H1 (cell line): ENCODE measurements around the gene ACTBL2. TPM values are rescaled to one million over a fixed set of nuclear protein-coding genes. Genes with fewer than 3 reads are reported as not detected.

ENCODE experiments used
- CTCF ChIA-PET: fragments of 300-600 bp; sonication (Branson Sonifier 250); formaldehyde crosslinking; loops from one replicate; lab custom pipeline; 2021; ENCODE audit not compliant: partially characterized antibody; lab: Charles Lee
- POLR2A ChIA-PET: fragments of 300-600 bp; sonication (Branson Sonifier 250); formaldehyde crosslinking; loops from one replicate; lab custom pipeline; 2021; ENCODE audit warnings: inconsistent platforms; ENCODE audit not compliant: partially characterized antibody; lab: Charles Lee
- DNase-seq, 2 experiments: peaks; one replicate each; pipeline versions ENCODE4 v3.0.0 to v3.0.0-alpha.2; 2010 to 2022; ENCODE audit warnings: low spot score in 2 of 2, low read depth in 1 of 2, mixed read lengths in 1 of 2
- FAIRE-seq: peaks from 2 replicates; lab custom pipeline; 2011; peaks lifted over from hg19 to GRCh38; lab: Jason Lieb, UNC
- H2AFZ ChIP-seq: 2 replicates; pipeline ENCODE4 v1.8.1; 2012; ENCODE audit warnings: low read length, inconsistent platforms
- H2AK5ac ChIP-seq: 2 replicates; pipeline ENCODE4 v1.6.1; 2013; ENCODE audit warnings: low read depth, low read length
- H2BK120ac ChIP-seq: replicated peaks from 2 replicates; pipeline ENCODE3; 2013; ENCODE audit warnings: low read depth, low read length, inconsistent platforms
- H2BK12ac ChIP-seq: 2 replicates; pipeline ENCODE4 v1.6.1; 2013; ENCODE audit warnings: low read depth, low read length
- H2BK15ac ChIP-seq: 2 replicates; pipeline ENCODE4 v1.6.1; 2013; ENCODE audit warnings: low read length
- H2BK20ac ChIP-seq: 2 replicates; pipeline ENCODE4 v1.6.1; 2013; ENCODE audit warnings: low read length
- H2BK5ac ChIP-seq: 2 replicates; pipeline ENCODE4 v1.6.1; 2013; ENCODE audit warnings: low read depth, low read length
- H3K14ac ChIP-seq: 2 replicates; pipeline ENCODE4 v1.6.1; 2013; ENCODE audit warnings: inconsistent platforms; ENCODE audit not compliant: insufficient read length
- H3K18ac ChIP-seq: 2 replicates; pipeline ENCODE4 v1.6.1; 2013; ENCODE audit warnings: low read length; ENCODE audit errors: extremely low read depth
- H3K23ac ChIP-seq: 2 replicates; pipeline ENCODE4 v1.6.1; 2013; ENCODE audit warnings: inconsistent platforms; ENCODE audit not compliant: insufficient read length
- H3K23me2 ChIP-seq: 2 replicates; pipeline ENCODE4 v1.6.1; 2013; ENCODE audit warnings: low read depth, low read length
- H3K27ac ChIP-seq: 2 replicates; pipeline ENCODE4 v1.6.1; 2011; ENCODE audit warnings: low read depth, low read length, inconsistent platforms
- H3K27me3 ChIP-seq, 4 experiments: replicated peaks in 1 of 4; 1 replicate in 1 of 4; 2 replicates in 3 of 4; pipeline versions ENCODE4 v1.6.1 to v1.8.1; 2011 to 2013; ENCODE audit warnings: low read length in 3 of 4, mild to moderate bottlenecking in 3 of 4, inconsistent platforms in 2 of 4, mixed read lengths in 2 of 4, moderate library complexity in 1 of 4; ENCODE audit not compliant: control insufficient read depth in 3 of 4, insufficient read depth in 3 of 4; ENCODE audit errors: extremely low read depth in 1 of 4
- H3K36me3 ChIP-seq, 4 experiments: 2 replicates each; pipeline versions ENCODE4 v1.6.1 to v1.8.1; 2011 to 2013; ENCODE audit warnings: mild to moderate bottlenecking in 4 of 4, low read length in 3 of 4, moderate library complexity in 2 of 4, control low read depth in 1 of 4, inconsistent platforms in 1 of 4; ENCODE audit not compliant: insufficient read depth in 4 of 4, control insufficient read depth in 2 of 4
- H3K4ac ChIP-seq: replicated peaks from 2 replicates; pipeline ENCODE3; 2013; ENCODE audit warnings: low read length, low read depth, mixed read lengths, inconsistent platforms; ENCODE audit not compliant: insufficient read length
- H3K4me1 ChIP-seq, 4 experiments: replicated peaks in 1 of 4; 1 replicate in 1 of 4; 2 replicates in 3 of 4; pipeline versions ENCODE4 v1.6.1 to v1.8.1; 2011 to 2013; ENCODE audit warnings: low read length in 3 of 4, inconsistent platforms in 2 of 4, mixed read lengths in 1 of 4; ENCODE audit not compliant: insufficient read depth in 4 of 4, control insufficient read depth in 3 of 4
- H3K4me2 ChIP-seq, 2 experiments: 2 replicates each; pipeline versions ENCODE4 v1.6.1 to v1.8.1; 2011 to 2013; ENCODE audit warnings: low read depth in 2 of 2, low read length in 2 of 2, control low read depth in 1 of 2, inconsistent platforms in 1 of 2, mild to moderate bottlenecking in 1 of 2; ENCODE audit not compliant: insufficient read depth in 1 of 2
- H3K4me3 ChIP-seq, 4 experiments: fragments of 200-600, 300-600 bp in 1 of 4; sonication (generic), shearing (Covaris generic), sonication (Bioruptor Twin) in 1 of 4; 2 replicates each; pipeline versions ENCODE4 v1.5.1 to v1.8.1; 2011 to 2016; ENCODE audit warnings: low read length in 4 of 4, low read depth in 3 of 4, control low read depth in 2 of 4, inconsistent platforms in 2 of 4, mild to moderate bottlenecking in 2 of 4, mixed read lengths in 1 of 4, moderate library complexity in 1 of 4; ENCODE audit not compliant: insufficient read depth in 2 of 4; ENCODE audit errors: extremely low read depth in 1 of 4
- H3K56ac ChIP-seq: replicated peaks from 2 replicates; pipeline ENCODE3; 2013; ENCODE audit warnings: low read depth, mild to moderate bottlenecking, mixed read lengths, low read length, inconsistent platforms; ENCODE audit not compliant: insufficient read length
- H3K79me1 ChIP-seq: 2 replicates; pipeline ENCODE4 v1.6.1; 2013; ENCODE audit warnings: low read depth, low read length, control low read depth
- H3K79me2 ChIP-seq, 2 experiments: 2 replicates each; pipeline versions ENCODE4 v1.6.1 to v1.8.1; 2012 to 2013; ENCODE audit warnings: low read length in 2 of 2, mild to moderate bottlenecking in 2 of 2, inconsistent platforms in 1 of 2; ENCODE audit not compliant: insufficient read depth in 2 of 2, control insufficient read depth in 1 of 2
- H3K9ac ChIP-seq, 4 experiments: replicated peaks in 1 of 4; 1 replicate in 1 of 4; 2 replicates in 3 of 4; pipeline versions ENCODE4 v1.6.1 to v1.8.1; 2011 to 2013; ENCODE audit warnings: low read depth in 3 of 4, low read length in 3 of 4, control low read depth in 2 of 4, mild to moderate bottlenecking in 2 of 4, moderate library complexity in 2 of 4, inconsistent platforms in 1 of 4; ENCODE audit errors: extremely low read depth in 1 of 4
- H3K9me3 ChIP-seq, 2 experiments: 2 replicates each; pipeline versions ENCODE4 v1.6.1 to v1.8.1; 2012 to 2013; ENCODE audit warnings: mild to moderate bottlenecking in 2 of 2, moderate library complexity in 2 of 2, control low read depth in 1 of 2, inconsistent platforms in 1 of 2, low read depth in 1 of 2, low read length in 1 of 2, mixed read lengths in 1 of 2; ENCODE audit not compliant: insufficient read depth in 2 of 2
- H4K20me1 ChIP-seq, 2 experiments: replicated peaks in 1 of 2; 2 replicates each; pipeline versions ENCODE3 to v1.8.1; 2011 to 2013; ENCODE audit warnings: inconsistent platforms in 2 of 2, low read length in 2 of 2, mild to moderate bottlenecking in 1 of 2; ENCODE audit not compliant: insufficient read depth in 2 of 2, control insufficient read depth in 1 of 2
- H4K5ac ChIP-seq: 2 replicates; pipeline ENCODE4 v1.6.1; 2013; ENCODE audit warnings: low read length, low read depth, mixed read lengths, inconsistent platforms; ENCODE audit not compliant: insufficient read length
- H4K8ac ChIP-seq: 2 replicates; pipeline ENCODE4 v1.8.0; 2013; ENCODE audit warnings: mild to moderate bottlenecking, moderate library complexity, low read length, inconsistent platforms; ENCODE audit not compliant: insufficient read depth; ENCODE audit errors: extremely low read depth
- H4K91ac ChIP-seq: replicated peaks from 2 replicates; pipeline ENCODE3; 2013; ENCODE audit warnings: low read length, mixed read lengths, inconsistent platforms; ENCODE audit not compliant: insufficient read length
- CHD2 ChIP-seq: IDR thresholded peaks from 2 replicates; pipeline ENCODE4 v1.6.1; 2012; ENCODE audit warnings: low read length, improper control_type of control experiment
- KDM1A ChIP-seq: fragments of 200-600, 300-600 bp; sonication (generic); IDR thresholded peaks from 2 replicates; pipeline ENCODE4 v1.7.1; 2016; ENCODE audit warnings: mild to moderate bottlenecking, low read length, borderline replicate concordance
- SIN3A ChIP-seq, 2 experiments: IDR thresholded peaks in 1 of 2; conservative IDR thresholded peaks in 1 of 2; 2 replicates each; pipeline ENCODE4 v1.6.1; 2011 to 2012; ENCODE audit warnings: low read length in 2 of 2, improper control_type of control experiment in 1 of 2, low read depth in 1 of 2, mild to moderate bottlenecking in 1 of 2
- SP1 ChIP-seq: IDR thresholded peaks from 2 replicates; pipeline ENCODE4 v1.6.1; 2011; ENCODE audit warnings: low read depth, low read length
- WGBS, 2 experiments: shearing (Covaris generic) in 1 of 2; methylation state at CpG; one replicate each; pipeline versions ENCODE4 v1.1.6 to v1.1.7; 2013 to 2015; ENCODE audit warnings: low lambda C conversion rate in 2 of 2, mixed read lengths in 2 of 2, inconsistent platforms in 1 of 2, low coverage in 1 of 2, missing lambda C conversion rate in 1 of 2; ENCODE audit not compliant: insufficient replicate concordance in 2 of 2, insufficient coverage in 1 of 2, insufficient read length in 1 of 2; ENCODE audit errors: extremely low coverage in 1 of 2, missing lambda C conversion rate in 1 of 2; 5-methylcytosine and 5-hydroxymethylcytosine counted together
- polyA plus RNA-seq, 7 experiments: library from polyadenylated mRNA; depleted of rRNA in 3 of 7; stranded (reverse) in 5 of 7; unstranded in 2 of 7; fragments of >200 nt in 5 of 7; fragments of 200-250 nt in 2 of 7; gene quantifications; 1 replicate in 5 of 7; 2 replicates in 1 of 7; 4 replicates in 1 of 7; pipeline versions ENCODE4 v1.2.1 to v1.2.3, GENCODE V29; 2011 to 2013; ENCODE audit warnings: missing spikeins in 2 of 7, mixed read lengths in 2 of 7
- total RNA-seq: library from RNA; stranded (reverse); fragmentation: NEBNext Ultra II Directional; extraction: Animal tissue kit (Norgen Biotek cat#: 25700); gene quantifications from 2 replicates; pipeline ENCODE4 v1.2.1, GENCODE V29; 2021

ACTBL2 gene
- total and polyA plus RNA-seq, 2 of the 8 experiments (the other 6 are each of a cell fraction or from before 2014, with no cell fraction given) = not detected

- H3K79me1 ChIP-seq = no peaks in the 10 kb centered on the region
- no peak overlapping the region for H4K5ac ChIP-seq
- H2BK5ac ChIP-seq = no peak overlapping the region
- H3K79me2 ChIP-seq = no peaks in the 10 kb centered on the region
- no peak overlapping the region for H2BK12ac ChIP-seq
- ChIA-PET CTCF (interaction anchor here (1.4 to 1.7 kb wide), 2 partner anchors 10 to 139 kb away, joined by 3 to 4 read pairs; no protein-coding TSS in a partner anchor), POLR2A (no interaction called here)
- H4K8ac ChIP-seq = no peak overlapping the region
- no peak overlapping the region for H3K27ac ChIP-seq
- WGBS, 2 experiments = 88% methylated on average over 2 of the region's 2 CpGs; no CpG with 5 or more reads in 1 of the 2 experiments
- H3K4me1 ChIP-seq = no peaks in the 10 kb centered on the region
- H3K4me3 ChIP-seq = no peak overlapping the region
- no peak overlapping the region for H2BK15ac ChIP-seq
- no peak overlapping the region for H2AFZ ChIP-seq
- H3K18ac ChIP-seq = no peak overlapping the region
- no peaks in the 10 kb centered on the region for H3K23me2 ChIP-seq
- no peak for DNase-seq
- no peaks in the 10 kb centered on the region for H3K27me3 ChIP-seq
- TF ChIP-seq CHD2 (no peak), SP1 (no peak), KDM1A (no peak), SIN3A (conservative IDR thresholded peaks at IDR 0.05 in 1 of 2, IDR thresholded peaks at IDR 0.05 in 1 of 2; ENCODE audit: low read depth in 1 of 2, low read length in 2 of 2) (no peak)
- no peak overlapping the region for H3K14ac ChIP-seq
- no peak for FAIRE-seq
- H3K56ac ChIP-seq = no peak overlapping the region
- no peak overlapping the region for H4K91ac ChIP-seq
- no peak overlapping the region for H3K4me2 ChIP-seq
- H3K9me3 ChIP-seq = no peaks in the 10 kb centered on the region
- H3K4ac ChIP-seq = no peak overlapping the region
- H2BK20ac ChIP-seq = no peak overlapping the region
- H3K23ac ChIP-seq = no peak overlapping the region
- no peak overlapping the region for H2AK5ac ChIP-seq
- no peak overlapping the region for H2BK120ac ChIP-seq
- H3K9ac ChIP-seq = no peak overlapping the region
- H4K20me1 ChIP-seq = no peaks in the 10 kb centered on the region
- no peaks in the 10 kb centered on the region for H3K36me3 ChIP-seq
These were observed 43.0 kb downstream of the ACTBL2 start for GRCh38 chr5:57439601-57440000.
